ENCODE measurements around the gene B3GNT8.
"Not testable (repeated sequence)": the region's sequence is repeated elsewhere in the genome, so short reads cannot be mapped to it uniquely, and the experiment has no call there.

The B3GNT8 gene

GRCh38 chr19:41408846-41409245 lies 18.3 kb downstream of the B3GNT8 start:
- 96% methylated on average over 5 of the region's 5 CpGs for WGBS
- not testable (repeated sequence) for H2AFZ ChIP-seq (ENCODE audit: low read depth, low read length); H2BK12ac ChIP-seq (ENCODE audit: low read length in 2 of 2); H3K27me3 ChIP-seq (ENCODE audit: control insufficient read depth in 1 of 2, insufficient read depth in 1 of 2, low read length in 2 of 2); H2BK5ac ChIP-seq (ENCODE audit: low read depth, low read length, poor library complexity, severe bottlenecking); H3K23ac ChIP-seq (ENCODE audit: low read length in 2 of 2); H2BK15ac ChIP-seq (ENCODE audit: low read depth, poor library complexity, severe bottlenecking); H4K8ac ChIP-seq (ENCODE audit: low read length); H3K14ac ChIP-seq (ENCODE audit: low read length in 2 of 2); H3K9ac ChIP-seq (ENCODE audit: low read length); H3K4me3 ChIP-seq (ENCODE audit: insufficient read depth in 1 of 2, low read depth in 1 of 2, low read length in 2 of 2); H2BK120ac ChIP-seq (ENCODE audit: low read depth, low read length); H3K4ac ChIP-seq (ENCODE audit: low read depth in 1 of 2, low read length in 2 of 2); H3K18ac ChIP-seq (ENCODE audit: low read depth in 1 of 2, low read length in 2 of 2); DNase-seq; H3K4me2 ChIP-seq (ENCODE audit: low read length, poor library complexity, severe bottlenecking); H3K9me3 ChIP-seq (ENCODE audit: control insufficient read depth, low read length); H4K91ac ChIP-seq (ENCODE audit: low read length); H3K27ac ChIP-seq (ENCODE audit: low read length, poor library complexity, severe bottlenecking)
- Histone ChIP-seq H3K4me1 (ENCODE audit: control insufficient read depth, insufficient read depth, low read depth, low read length) (peaks cover 20% of the 10 kb centered on the region), H2AK5ac (ENCODE audit: low read length, severe bottlenecking) (peak overlapping the region; percentile 80), H3K79me1 (replicated peaks; ENCODE audit: low read length, poor library complexity, severe bottlenecking) (peaks cover 11% of the 10 kb centered on the region), H3K36me3 (ENCODE audit: control insufficient read depth in 1 of 2, insufficient read depth in 2 of 2, low read depth in 1 of 2, low read length in 2 of 2) (peaks cover 26 to 29% of the 10 kb centered on the region in 2 experiments)

GRCh38 chr19:41408256-41408655 lies 18.9 kb downstream of the B3GNT8 start:
- H3K18ac ChIP-seq (ENCODE audit: low read depth in 1 of 2, low read length in 2 of 2): no peak overlapping the region
- H3K23ac ChIP-seq (ENCODE audit: low read length in 2 of 2): no peak overlapping the region
- no peak overlapping the region for H2BK15ac ChIP-seq (ENCODE audit: low read depth, poor library complexity, severe bottlenecking)
- no peak overlapping the region for H3K27ac ChIP-seq (ENCODE audit: low read length, poor library complexity, severe bottlenecking)
- H2BK120ac ChIP-seq (ENCODE audit: low read depth, low read length): no peak overlapping the region
- H4K8ac ChIP-seq (ENCODE audit: low read length): no peak overlapping the region
- no peak overlapping the region for H2BK12ac ChIP-seq (ENCODE audit: low read length in 2 of 2)
- H3K4me1 ChIP-seq (ENCODE audit: control insufficient read depth, insufficient read depth, low read depth, low read length): peaks cover 20% of the 10 kb centered on the region
- H3K9me3 ChIP-seq (ENCODE audit: control insufficient read depth, low read length): no peaks in the 10 kb centered on the region
- no peak overlapping the region for H4K91ac ChIP-seq (ENCODE audit: low read length)
- H2AK5ac ChIP-seq (ENCODE audit: low read length, severe bottlenecking): no peak overlapping the region
- peaks cover 24 to 27% of the 10 kb centered on the region in 2 experiments for H3K36me3 ChIP-seq (ENCODE audit: control insufficient read depth in 1 of 2, insufficient read depth in 2 of 2, low read depth in 1 of 2, low read length in 2 of 2)
- 88% methylated on average over 4 of the region's 4 CpGs for WGBS
- H3K9ac ChIP-seq (ENCODE audit: low read length): no peak overlapping the region
- H3K27me3 ChIP-seq (ENCODE audit: control insufficient read depth in 1 of 2, insufficient read depth in 1 of 2, low read length in 2 of 2): no peaks in the 10 kb centered on the region
- DNase-seq: no peak
- H3K4me2 ChIP-seq (ENCODE audit: low read length, poor library complexity, severe bottlenecking): no peak overlapping the region
- no peak overlapping the region for H3K14ac ChIP-seq (ENCODE audit: low read length in 2 of 2)
- H2BK5ac ChIP-seq (ENCODE audit: low read depth, low read length, poor library complexity, severe bottlenecking): no peak overlapping the region
- no peak overlapping the region for H3K4ac ChIP-seq (ENCODE audit: low read depth in 1 of 2, low read length in 2 of 2)
- H3K79me1 ChIP-seq (replicated peaks; ENCODE audit: low read length, poor library complexity, severe bottlenecking): peaks cover 14% of the 10 kb centered on the region
- no peak overlapping the region for H2AFZ ChIP-seq (ENCODE audit: low read depth, low read length)
- no peak overlapping the region for H3K4me3 ChIP-seq (ENCODE audit: insufficient read depth in 1 of 2, low read depth in 1 of 2, low read length in 2 of 2)

GRCh38 chr19:41407271-41407670 lies 19.9 kb downstream of the B3GNT8 start:
- H4K8ac ChIP-seq (ENCODE audit: low read length): no peak overlapping the region
- no peak overlapping the region for H3K4me3 ChIP-seq (ENCODE audit: insufficient read depth in 1 of 2, low read depth in 1 of 2, low read length in 2 of 2)
- H4K91ac ChIP-seq (ENCODE audit: low read length): no peak overlapping the region
- no peak overlapping the region for H2BK5ac ChIP-seq (ENCODE audit: low read depth, low read length, poor library complexity, severe bottlenecking)
- H2BK15ac ChIP-seq (ENCODE audit: low read depth, poor library complexity, severe bottlenecking): no peak overlapping the region
- no peak overlapping the region for H3K23ac ChIP-seq (ENCODE audit: low read length in 2 of 2)
- no peak overlapping the region for H2AFZ ChIP-seq (ENCODE audit: low read depth, low read length)
- no peak overlapping the region for H3K9ac ChIP-seq (ENCODE audit: low read length)
- H3K79me1 ChIP-seq (replicated peaks; ENCODE audit: low read length, poor library complexity, severe bottlenecking): peaks cover 15% of the 10 kb centered on the region
- H3K4me1 ChIP-seq (ENCODE audit: control insufficient read depth, insufficient read depth, low read depth, low read length): peaks cover 20% of the 10 kb centered on the region
- peaks cover 23 to 24% of the 10 kb centered on the region in 2 experiments for H3K36me3 ChIP-seq (ENCODE audit: control insufficient read depth in 1 of 2, insufficient read depth in 2 of 2, low read depth in 1 of 2, low read length in 2 of 2)
- H3K4ac ChIP-seq (ENCODE audit: low read depth in 1 of 2, low read length in 2 of 2): no peak overlapping the region
- no peak overlapping the region for H3K14ac ChIP-seq (ENCODE audit: low read length in 2 of 2)
- no peak overlapping the region for H2AK5ac ChIP-seq (ENCODE audit: low read length, severe bottlenecking)
- H3K27me3 ChIP-seq (ENCODE audit: control insufficient read depth in 1 of 2, insufficient read depth in 1 of 2, low read length in 2 of 2): no peaks in the 10 kb centered on the region
- H2BK12ac ChIP-seq (ENCODE audit: low read length in 2 of 2): no peak overlapping the region
- DNase-seq: no peak
- no peaks in the 10 kb centered on the region for H3K9me3 ChIP-seq (ENCODE audit: control insufficient read depth, low read length)
- 24% methylated on average over 4 of the region's 4 CpGs for WGBS
- H3K27ac ChIP-seq (ENCODE audit: low read length, poor library complexity, severe bottlenecking): peak overlapping the region; percentile 86
- no peak overlapping the region for H2BK120ac ChIP-seq (ENCODE audit: low read depth, low read length)
- H3K4me2 ChIP-seq (ENCODE audit: low read length, poor library complexity, severe bottlenecking): no peak overlapping the region
- no peak overlapping the region for H3K18ac ChIP-seq (ENCODE audit: low read depth in 1 of 2, low read length in 2 of 2)

- Histone ChIP-seq H4K8ac (ENCODE audit: low read length) (no peak overlapping the region), H2AFZ (ENCODE audit: low read depth, low read length) (no peak overlapping the region), H3K14ac (ENCODE audit: low read length in 2 of 2) (no peak overlapping the region), H4K91ac (ENCODE audit: low read length) (no peak overlapping the region), H3K4ac (ENCODE audit: low read depth in 1 of 2, low read length in 2 of 2) (no peak overlapping the region), H3K4me2 (ENCODE audit: low read length, poor library complexity, severe bottlenecking) (no peak overlapping the region), H2BK15ac (ENCODE audit: low read depth, poor library complexity, severe bottlenecking) (no peak overlapping the region), H3K27ac (ENCODE audit: low read length, poor library complexity, severe bottlenecking) (no peak overlapping the region), H3K27me3 (ENCODE audit: control insufficient read depth in 1 of 2, insufficient read depth in 1 of 2, low read length in 2 of 2) (no peaks in the 10 kb centered on the region), H2BK12ac (ENCODE audit: low read length in 2 of 2) (no peak overlapping the region), H3K9me3 (ENCODE audit: control insufficient read depth, low read length) (no peaks in the 10 kb centered on the region), H3K36me3 (ENCODE audit: control insufficient read depth in 1 of 2, insufficient read depth in 2 of 2, low read depth in 1 of 2, low read length in 2 of 2) (peaks cover 11% of the 10 kb centered on the region in 2 experiments), H2BK5ac (ENCODE audit: low read depth, low read length, poor library complexity, severe bottlenecking) (no peak overlapping the region), H3K18ac (ENCODE audit: low read depth in 1 of 2, low read length in 2 of 2) (no peak overlapping the region), H3K79me1 (replicated peaks; ENCODE audit: low read length, poor library complexity, severe bottlenecking) (peaks cover 16% of the 10 kb centered on the region), H2BK120ac (ENCODE audit: low read depth, low read length) (no peak overlapping the region), H3K23ac (ENCODE audit: low read length in 2 of 2) (no peak overlapping the region), H3K9ac (ENCODE audit: low read length) (no peak overlapping the region), H3K4me1 (ENCODE audit: control insufficient read depth, insufficient read depth, low read depth, low read length) (peaks cover 20% of the 10 kb centered on the region), H3K4me3 (ENCODE audit: insufficient read depth in 1 of 2, low read depth in 1 of 2, low read length in 2 of 2) (no peak overlapping the region), H2AK5ac (ENCODE audit: low read length, severe bottlenecking) (peak overlapping the region; percentile 13)
- DNase-seq: no peak
- WGBS: 90% methylated on average over 6 of the region's 6 CpGs
Observed at GRCh38 chr19:41405776-41406175, 21.4 kb downstream of the B3GNT8 start.

Data from mesenchymal stem cell (in vitro differentiated cells and primary cell).